ENCODE measurements around the gene BCAT1. TPM values are rescaled to one million over a fixed set of nuclear protein-coding genes. Genes with fewer than 3 reads are reported as not detected.

BCAT1 gene, protein sequence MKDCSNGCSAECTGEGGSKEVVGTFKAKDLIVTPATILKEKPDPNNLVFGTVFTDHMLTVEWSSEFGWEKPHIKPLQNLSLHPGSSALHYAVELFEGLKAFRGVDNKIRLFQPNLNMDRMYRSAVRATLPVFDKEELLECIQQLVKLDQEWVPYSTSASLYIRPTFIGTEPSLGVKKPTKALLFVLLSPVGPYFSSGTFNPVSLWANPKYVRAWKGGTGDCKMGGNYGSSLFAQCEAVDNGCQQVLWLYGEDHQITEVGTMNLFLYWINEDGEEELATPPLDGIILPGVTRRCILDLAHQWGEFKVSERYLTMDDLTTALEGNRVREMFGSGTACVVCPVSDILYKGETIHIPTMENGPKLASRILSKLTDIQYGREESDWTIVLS
- total RNA-seq: 8.9 TPM

DNA sequence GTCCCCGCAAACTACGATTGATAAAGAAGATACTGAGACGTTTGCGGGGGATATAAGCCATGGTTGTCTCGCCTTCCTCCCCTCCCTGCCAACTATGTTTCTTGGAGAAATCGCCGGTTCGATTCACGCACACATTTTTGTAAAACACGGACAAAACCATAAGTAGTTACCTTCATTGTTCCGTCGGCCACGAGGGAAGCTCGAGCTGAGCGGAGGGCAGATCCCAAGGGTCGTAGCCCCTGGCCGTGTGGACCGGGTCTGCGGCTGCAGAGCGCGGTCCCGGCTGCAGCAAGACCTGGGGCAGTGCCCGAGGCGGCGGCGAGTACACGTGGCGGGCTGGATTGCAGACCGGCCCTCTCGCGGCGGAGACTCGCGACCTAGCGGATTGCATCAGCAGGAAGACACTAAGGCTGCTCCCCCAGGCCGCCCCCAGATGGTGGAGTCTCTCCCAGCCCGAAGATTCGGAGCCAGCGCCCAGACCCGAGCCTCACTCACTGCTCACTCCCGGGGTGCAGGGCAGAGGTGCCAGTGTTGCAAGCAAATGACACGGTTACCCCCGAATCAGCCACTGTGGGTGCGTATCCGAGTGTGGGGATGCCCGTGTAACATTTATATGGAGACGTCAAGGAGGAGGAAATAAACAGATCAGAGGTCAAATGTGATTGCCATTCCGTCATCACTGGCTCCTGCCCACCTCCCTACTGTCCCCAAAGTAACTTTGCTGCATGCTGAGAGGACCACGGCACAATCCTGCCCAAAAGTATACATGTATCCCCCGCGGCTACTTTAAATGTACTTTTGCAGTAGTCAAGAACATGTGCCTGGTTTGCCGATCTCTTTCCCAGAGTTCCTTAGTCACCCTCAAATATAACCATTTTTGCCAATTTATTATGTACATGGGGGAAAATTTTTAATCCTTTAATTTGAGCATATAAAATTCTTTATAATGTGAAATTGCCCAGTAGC lies at the start of gene BCAT1:
BCAT1 (minus strand) TSS at position 345 of the 966 bp plus-strand sequence; CDS start at position 176, 169 bp downstream.
- ATAC-seq: peak; percentile 60

DNA sequence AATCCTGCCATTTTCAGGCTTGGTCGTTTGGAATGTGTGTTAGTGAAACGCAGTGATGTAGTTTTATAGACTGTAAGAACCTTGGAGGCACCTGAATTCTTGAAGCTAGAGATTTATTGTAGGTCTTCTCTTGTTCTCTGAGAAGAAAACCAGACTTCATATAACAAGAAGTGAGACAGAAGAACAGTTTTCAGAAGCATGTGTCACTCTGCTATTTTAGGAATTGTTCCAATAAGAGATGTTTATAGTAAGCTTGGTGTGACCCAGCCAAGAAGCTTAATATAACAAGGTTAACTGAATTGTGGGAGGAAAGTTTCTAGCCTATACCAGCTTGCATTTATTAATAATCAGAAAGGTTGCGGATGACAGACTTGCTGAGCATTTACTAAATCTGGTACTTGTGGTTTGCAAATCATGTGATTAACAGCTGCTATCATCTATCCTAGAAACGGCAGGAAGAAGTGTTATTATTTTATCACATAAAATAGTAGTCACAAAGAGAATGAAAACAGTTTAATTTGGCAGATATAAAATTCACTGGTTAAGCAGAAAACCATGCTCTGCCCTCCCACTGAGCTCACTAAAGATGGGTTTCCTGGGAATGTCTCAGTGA lies 49.2 kb upstream of the BCAT1 start:
- peak; percentile 79 for ATAC-seq

DNA sequence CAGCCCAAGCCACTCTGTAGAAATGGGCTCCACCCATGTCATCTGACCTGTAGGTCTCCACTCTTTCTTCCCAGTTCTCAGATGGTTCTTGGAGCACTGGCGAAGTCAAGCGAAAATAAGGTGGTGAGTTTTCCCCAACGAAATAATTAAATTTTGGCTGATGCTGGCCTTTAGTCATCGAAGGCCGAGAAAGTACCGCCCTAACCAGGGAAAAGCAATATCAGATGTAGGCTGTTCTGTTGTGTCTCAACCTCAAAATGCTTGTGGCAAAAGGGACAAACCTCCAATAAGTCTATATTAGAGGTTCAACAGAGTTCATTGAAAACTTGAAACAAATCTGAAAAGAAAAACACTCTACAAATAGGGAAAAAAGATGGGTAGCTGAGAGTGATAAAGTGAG lies 48.6 kb upstream of the BCAT1 start:
- ATAC-seq: no peak

DNA sequence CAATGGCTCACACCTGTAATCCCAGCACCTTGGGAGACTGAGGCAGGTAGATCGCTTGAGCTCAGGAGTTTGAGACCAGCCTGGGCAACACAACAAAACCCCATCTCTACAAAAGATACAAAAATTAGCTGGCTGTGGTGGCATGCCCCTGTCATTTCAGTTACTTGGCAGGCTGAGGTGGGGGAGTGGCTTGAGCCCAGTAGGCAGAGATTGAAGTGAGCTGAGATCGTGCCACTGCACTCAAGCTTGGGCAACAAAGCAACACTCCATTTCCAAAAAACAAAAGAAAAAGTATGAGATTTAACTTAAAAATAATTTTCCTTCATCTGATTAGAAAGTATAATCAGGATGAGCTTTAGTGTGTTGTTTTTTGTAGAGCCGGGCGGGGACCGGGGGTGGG lies 47.9 kb upstream of the BCAT1 start:
- ATAC-seq: no peak

DNA sequence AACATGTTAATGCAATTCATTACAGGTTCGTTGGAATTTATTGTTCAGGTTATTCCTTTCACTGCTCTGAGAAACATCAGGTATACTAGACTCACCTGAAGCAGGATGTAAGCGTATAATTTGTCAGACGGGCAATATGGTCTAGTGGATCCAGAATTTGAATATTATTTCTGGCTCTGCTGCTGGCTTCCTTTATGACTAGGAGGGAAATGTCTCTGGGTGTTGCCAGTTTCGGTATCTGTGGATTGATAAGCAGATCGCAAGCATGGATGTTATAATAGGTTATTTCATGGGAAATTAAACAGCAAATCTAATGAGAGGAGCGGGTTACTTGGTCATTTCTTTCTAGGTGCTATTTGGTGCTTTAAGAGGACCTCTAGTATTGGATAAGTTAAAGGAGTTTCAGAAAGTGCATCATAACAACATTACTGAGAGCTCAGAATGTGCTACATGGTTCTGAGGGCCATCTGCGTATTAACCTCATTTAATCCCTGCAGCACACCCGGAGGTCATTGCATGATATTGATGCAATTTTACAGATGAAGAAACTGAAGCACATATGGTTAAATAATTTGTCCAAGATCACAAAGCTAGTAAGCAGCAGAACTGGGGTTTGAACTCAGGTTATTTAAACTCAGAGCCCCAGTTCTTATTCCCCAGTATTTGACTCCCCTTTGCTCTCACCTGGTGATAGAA lies 47.3 kb upstream of the BCAT1 start:
- ATAC-seq: no peak

DNA sequence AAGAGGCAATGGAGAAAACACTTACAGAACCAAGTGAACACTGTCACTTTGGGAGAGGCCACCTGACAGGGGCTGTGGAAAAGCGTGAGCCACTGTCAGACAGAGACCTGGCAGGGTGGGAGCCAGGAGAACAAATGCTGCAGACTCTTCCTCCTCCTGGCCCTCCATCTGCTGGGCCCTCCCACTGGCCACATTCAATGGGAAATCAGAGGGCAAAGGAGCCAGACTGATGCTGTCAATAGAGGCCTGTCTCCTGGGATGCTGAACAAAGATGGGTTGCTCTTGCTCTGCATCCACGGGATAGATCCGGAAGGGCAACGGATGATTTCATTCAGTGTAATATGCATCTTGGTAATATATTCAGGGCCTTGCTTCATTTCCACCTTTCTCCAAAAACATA lies 44.9 kb upstream of the BCAT1 start:
- no peak for ATAC-seq

DNA sequence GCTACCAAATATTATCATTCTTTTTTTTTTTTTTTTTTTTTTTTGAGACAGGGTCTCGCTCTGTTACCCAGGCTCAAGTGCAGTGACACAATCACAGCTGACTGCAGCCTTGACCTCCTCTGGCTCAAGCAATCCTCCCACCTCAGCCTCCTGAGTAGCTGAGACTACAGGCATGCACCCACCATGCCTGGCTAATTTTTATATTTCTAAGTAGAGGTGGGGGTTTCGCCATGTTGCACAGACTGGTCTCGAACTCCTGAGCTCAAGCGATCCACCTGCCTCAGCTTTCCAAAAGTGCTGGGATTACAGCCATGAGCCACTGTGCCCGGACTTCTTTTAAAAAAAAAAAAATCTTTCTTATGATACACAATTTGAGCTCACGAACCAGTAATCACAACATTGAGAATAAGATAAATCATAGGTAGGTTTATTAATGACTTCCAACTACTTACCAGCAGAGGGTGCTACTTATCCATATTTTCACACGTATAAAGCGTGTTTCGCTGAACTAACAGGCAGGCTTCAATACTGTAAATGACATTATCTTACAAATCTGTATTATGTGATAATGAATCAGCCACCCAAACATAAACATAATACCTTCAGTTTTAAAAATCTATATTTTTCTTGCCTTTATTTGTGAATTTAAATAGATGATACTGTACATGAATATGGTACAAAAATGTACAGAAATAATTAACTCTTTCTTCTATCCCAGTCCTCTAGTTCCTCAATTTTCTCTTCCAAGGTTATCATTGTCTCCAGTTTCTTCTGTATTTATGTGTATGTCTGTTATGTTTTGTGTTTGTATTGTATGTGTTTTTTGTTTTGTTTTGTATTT lies 42.5 kb upstream of the BCAT1 start:
- peak; percentile 82 for ATAC-seq

DNA sequence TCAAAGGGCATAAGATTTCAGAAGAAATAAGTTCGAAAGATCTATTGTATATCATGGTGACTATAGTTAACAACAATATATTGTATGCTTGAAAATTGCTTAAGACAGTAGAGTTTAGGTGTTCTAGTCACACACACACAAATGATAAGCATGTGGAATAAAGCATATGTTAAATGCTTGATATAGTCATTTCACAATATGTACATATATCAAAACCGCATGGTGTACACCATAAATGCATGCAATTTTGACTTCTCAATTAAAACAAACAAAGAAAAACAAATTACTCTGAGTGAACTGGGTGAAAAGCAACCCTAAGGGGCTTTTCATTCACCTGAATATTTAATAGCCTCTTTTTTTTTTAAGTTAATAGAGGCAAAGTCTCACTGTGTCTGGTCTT lies 40.3 kb upstream of the BCAT1 start:
- no peak for ATAC-seq

DNA sequence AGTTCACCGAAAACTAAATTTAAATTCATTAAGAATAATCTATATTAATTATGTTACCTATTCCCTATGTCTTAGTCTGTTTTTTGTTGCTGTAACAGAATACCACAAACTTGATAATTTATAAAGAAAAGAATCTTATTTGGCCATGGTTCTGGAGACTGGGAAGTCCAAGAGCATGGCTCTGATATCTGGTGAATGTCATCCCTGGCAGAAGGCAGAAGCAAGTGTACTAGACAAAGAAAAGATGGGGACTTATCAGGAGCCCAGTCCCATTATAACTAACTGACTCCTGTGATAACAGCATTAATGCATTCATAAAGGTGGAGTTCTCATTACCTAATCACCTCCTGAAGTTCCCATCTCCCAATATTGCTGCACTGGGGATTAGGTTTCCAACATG lies 33.3 kb upstream of the BCAT1 start:
- ATAC-seq: no peak

DNA sequence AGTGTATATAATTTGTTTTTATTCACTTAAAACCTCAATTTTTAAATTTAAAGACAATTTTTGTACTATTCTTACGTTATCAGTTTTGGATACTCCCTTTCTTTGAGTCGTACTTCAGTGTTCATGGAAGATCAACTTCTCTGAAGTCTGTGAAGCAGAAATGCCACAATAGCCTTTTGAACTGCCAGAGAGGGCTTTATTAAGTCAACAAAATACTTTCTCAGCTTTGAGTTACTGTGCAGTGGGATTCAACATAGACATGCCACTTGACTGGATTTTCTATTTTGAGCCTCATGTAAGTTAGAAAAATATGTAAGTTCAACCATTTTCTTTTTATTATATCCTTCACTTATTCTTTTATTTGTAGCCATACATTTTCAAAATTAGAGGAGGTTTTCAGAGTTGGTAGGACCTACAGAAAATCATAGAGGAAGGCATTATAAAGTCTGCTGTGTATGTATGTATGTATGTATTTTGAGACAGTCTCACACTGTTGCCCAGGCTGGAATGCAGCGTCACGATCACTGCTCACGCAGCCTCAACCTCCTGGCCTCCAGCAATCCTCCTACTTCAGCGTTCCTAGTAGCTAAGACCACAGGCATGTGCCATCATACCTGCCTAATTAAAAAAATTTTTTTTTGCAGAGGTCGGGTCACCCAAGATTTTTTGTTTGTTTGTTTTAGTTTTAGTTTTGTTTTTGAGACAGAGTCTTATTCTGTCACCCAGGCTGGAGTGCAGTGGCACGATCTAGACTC lies 31.3 kb upstream of the BCAT1 start:
- ATAC-seq: no peak

DNA sequence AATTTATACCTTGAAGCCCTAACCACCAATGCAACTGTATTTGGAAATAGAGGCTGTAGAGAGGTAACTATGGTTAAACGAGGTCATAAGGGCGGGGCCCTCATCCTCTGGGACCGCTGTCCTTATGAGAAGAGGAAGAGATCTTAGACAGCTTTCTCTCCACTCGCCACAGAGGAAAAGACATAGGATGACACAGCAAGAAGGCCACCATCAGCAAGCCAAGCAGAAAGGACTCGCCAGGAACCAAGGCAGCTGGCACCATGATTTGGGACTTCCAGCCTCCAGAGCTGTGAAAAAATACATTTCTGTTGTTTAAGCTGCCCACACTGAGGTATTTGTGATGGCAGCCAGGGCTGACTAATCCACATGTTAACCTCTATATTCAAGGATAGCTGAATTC lies 30.4 kb upstream of the BCAT1 start:
- no peak for ATAC-seq

DNA sequence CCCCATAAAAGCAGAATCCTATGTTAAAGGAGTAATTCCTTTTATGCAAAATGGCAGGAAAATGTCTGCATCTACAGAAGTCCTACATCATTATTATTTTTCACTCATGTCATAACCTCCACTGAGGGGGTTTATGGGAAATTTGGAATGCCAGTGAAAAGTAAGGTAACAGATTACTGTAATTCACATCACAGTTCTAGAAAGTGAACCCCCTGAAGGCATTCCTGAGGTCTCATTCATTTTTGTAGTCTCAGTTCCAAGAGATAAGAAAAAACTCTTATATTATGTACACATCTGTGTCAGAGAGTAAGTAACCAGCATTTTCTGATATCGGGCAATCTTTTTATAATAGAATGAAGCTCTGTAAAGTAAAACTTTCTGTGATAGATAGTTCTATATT lies 28.8 kb upstream of the BCAT1 start:
- ATAC-seq: no peak

DNA sequence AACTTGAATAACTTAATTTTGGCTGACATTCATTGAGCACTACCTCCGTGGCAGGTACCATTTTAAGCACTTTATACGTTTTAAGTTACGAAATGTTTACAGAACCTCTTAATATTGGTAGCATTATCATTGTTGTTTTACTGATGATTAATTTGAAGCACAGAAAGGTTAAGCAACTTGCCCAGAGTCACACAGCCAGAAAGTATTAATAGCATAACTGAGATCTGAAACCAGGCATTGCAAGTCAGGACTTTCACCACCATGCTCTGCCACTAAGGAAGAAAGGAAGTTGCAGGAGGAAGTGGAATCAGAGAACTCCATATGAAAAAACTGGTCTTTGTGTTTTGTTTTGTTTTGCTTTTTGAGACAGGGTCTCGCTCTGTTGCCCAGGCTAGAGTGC lies 28.2 kb upstream of the BCAT1 start:
- no peak for ATAC-seq

DNA sequence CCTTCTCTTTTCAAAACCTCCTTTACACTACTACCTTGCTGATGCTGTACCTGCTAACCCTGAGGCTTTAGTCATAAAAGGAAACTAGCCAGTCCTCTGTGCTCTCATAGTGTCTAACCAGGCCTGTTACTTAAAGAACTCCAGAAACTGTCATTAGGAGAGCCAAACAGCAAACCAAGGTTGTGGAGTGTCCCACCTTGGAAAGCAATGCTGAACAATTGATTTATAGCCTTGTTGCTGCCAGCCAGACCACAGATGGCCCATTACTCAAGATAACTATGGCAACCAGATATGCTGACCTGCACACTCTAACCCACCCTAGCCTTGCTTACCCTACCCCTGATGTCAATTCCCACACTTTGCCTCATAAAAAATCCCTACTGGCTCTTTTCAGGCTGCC lies 26.5 kb upstream of the BCAT1 start:
- no peak for ATAC-seq

DNA sequence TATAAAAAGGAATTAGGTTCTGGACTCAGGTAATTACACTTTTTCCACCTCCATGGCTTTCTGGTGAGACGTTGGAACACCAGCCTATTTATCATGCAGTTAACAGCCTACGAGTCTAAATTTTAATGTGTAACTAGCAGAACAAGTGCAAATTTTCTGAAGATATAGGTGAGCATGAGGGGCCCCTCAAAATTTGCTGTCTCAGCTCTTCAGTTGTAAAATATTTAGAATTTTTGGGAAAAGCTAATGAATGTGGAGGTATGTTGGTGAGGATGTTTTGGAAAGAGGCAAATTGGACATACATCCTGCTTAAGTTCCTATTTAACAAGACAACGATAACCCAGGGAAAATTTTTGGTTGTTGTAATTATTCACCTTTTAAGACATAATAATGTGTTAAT lies 25.3 kb upstream of the BCAT1 start:
- no peak for ATAC-seq

DNA sequence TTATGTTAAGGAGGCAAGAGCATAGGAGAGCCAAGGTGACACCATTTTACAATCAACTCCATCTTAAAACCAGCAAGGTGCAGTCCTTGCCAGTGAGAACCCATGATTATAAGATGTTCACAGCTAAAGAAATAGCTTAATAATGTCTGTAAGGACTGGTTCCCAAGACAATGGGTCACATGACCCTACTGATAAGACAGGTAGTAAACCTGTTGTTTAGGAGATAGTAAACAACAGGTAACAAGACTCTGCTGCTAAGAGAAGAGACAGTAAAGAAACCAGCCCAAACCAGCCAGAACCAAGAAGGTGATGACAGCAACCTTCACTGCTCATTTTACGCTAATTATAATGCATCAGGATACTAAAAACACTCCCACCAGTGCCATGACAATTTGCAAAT lies 23.2 kb upstream of the BCAT1 start:
- no peak for ATAC-seq

DNA sequence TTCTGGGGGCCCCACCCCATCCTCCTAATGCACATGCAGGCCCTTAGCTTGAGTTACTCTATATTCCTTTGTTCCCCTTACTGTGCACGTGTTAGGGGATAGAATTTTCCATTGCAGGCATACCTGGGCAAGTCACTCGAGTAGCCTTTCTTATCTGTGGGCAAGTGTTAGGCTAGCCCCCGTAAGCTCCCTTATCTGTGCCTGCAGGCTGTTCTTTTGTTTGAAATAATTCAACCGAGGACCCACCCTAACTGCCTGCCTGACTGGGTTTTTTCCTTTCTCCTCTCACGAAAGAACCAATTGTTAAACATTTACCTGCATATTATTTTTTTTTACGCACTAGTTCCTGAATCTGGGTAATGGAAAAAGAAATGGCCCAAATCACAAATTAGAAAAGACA lies 21.3 kb upstream of the BCAT1 start:
- no peak for ATAC-seq

DNA sequence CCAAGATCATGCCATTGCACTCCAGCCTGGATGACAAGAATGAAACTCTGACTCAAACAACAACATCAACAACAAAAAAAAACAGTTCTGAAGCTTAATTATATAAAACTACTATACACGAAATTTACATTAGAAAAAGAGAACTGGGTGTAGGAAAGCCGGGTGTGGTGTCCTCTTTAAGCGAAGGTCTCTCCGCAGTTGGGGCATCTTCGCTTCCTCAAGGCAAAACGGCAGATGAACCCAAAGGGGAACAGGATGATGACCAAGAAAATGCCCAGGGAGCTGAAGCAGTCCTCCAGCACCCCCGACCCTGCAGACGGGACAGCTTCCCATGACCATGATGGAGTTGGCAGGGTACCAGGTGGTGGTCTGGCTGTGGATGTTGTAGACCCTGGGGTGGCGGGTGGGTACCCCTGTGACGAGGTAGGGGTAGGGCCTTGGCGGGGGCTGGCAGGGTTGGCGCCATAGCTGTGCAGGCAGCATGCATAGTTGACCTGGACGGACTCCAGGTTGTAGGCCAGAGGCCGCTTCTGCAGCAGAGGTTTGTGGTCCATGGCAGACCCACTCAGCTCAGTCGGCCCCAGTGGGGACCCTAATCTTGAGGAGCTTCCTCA lies 18.2 kb upstream of the BCAT1 start:
- no peak for ATAC-seq

DNA sequence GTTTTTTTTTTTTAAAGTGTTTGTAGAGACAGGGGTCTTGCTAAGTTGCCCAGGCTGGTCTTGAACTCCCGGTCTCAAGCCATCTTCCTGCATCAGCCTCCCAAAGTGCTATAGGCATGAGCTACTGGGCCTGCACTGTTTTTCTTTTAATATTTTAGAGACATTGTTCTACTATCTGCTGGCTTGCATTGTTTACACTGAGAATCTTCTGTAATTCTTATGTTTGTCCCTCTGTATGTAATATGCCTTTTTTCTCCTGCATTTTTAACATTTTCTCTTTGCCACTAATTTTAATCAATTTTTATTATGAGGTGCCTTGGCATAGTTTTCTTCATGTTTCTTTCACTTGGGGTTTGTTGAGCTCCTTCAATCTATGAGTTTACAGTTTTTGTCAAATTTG lies 15.4 kb upstream of the BCAT1 start:
- no peak for ATAC-seq

DNA sequence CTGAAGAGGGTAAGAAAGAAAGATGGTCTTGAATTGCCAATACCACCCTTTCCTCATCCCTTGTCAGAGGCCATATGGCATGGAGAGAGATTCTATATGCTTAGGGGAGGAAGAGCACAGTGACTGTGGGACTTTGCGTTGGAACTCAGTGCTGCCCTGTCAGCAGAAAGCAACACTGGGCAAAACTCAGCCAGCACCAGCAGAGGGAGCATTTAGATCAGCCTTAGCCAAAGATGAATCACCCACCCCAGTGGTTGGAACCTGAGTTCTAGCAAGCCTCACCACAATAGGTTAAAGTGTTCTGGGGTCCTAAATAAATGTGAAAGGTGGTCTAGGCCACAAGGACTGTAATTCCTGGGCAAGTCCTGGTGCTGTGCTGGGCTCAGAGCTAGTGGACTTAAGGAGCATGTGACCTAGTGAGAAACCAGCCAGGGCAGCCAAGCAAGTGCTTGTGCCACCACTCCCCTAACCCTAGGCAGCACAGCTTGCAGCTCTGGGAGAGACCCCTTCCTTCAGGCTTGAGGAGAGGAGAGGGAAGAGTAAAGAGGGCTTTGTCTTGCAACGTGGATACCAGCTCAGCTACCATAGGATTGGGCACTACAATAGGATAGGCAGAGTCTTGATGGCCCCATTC lies 11.4 kb upstream of the BCAT1 start:
- ATAC-seq: peak; percentile 73
